ENCODE data around the gene LPCAT3.
"Not testable (repeated sequence)": the region's sequence is repeated elsewhere in the genome, so short reads cannot be mapped to it uniquely, and the experiment has no call there.

Gene LPCAT3

GRCh38 chr12:7018350-7019042 is at the start of gene LPCAT3:
TSS of gene LPCAT3 (minus strand) at chr12:7018476. CDS start at chr12:7018424, 52 bp downstream.
- peak; percentile 96 to 98 for DNase-seq

- no peak for DNase-seq
These were observed 48.8 kb upstream of the LPCAT3 start for GRCh38 chr12:7067096-7067495.

DNA sequence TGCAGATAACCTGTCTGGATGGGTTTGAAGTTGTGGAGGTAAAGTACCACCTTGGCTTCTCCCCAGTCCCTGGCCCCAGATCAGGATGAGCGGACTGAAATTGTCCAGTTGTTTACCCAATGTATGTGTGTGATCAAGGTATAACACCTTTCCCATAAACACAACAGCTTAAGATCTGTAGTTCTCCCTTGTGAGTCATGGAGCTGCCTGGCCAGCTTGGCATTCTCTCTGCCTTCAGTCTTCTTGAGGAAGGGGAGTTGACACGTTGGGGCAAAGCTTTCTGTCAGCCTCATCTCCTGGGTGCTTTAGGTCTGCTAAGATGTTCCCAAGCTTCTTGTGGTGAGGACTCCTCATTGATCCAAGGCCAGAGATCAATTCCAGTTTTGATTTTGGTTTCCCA is 48.3 kb upstream of the LPCAT3 start:
- no peak for DNase-seq

- DNase-seq, result no peak
These were observed 46.9 kb upstream of the LPCAT3 start for GRCh38 chr12:7065073-7065623.

DNA sequence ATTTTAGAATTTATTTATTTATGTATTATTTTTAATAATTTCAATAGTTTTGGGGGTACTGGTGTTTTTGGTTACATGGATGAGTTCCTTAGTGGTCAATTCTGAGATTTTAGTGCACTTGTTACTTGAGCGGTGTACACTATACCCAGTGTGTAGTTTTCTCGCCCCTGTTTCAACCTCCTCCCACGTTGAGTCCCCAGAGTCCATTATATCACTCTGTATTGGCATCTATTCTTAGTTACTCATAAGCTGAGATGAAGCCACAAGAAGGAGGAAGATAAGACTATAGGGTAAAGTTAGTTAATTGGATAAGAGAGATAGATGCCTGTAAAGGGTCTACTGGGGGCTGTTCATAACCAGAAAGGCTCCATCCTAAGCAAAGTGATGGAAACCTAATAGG is 46.2 kb upstream of the LPCAT3 start:
- no peak for DNase-seq

DNA sequence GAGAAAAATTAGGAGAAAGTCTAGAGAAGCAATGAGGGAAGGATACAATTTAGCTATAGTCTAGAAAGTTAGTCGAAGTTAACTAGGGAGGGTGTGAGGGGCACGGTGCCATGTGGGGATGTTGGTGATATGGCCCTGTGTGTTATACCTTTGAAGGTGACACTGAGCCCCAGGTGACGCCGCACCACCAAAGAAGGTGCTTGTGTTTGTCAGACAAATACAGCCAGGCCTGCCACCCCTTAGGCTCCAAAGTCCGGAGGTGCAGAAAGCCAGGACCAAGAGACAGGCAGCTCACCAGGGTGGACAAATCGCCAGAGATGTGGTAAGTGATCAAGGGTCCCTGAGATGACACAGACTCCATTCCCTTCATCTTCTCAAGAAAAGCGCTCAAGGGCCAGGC is 43.3 kb upstream of the LPCAT3 start:
- no peak for DNase-seq

GRCh38 chr12:7061138-7061537 is 42.9 kb upstream of the LPCAT3 start:
- DNase-seq, result no peak

DNA sequence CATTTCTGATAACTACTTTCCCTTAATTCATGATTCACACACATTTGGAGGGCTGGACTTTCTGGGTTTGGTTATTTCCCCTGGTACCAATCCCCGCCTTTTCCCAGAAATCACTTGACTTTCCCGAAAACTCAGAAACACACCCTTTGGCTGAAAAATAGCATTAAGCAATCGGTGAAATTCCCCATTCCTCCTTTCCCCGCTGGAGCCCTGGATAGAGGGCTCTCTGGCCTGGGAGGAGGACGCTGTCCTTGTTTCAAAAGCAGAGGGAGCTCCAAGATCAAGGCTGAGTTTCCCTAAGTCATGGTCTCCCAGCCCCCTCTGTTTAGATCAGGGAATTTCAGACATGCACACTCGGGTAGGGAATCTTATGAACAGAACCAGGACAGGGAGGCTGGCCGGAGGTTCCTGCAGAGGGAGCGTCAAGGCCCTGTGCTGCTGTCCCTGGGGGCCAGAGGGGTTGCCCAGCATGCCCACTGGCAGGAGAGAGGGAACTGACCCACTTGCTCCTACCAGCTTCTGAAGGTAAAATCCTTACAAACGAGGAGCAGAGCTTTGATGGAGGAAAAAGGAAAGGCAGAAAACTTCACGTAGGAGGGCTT is 42.2 kb upstream of the LPCAT3 start, which contains the start of gene C1S:
Gene C1S (plus strand): TSS at position 366 of the 602 bp plus-strand sequence. CDS start 1,195 bp downstream, outside the sequence.
- DNase-seq, result no peak

- no peak for DNase-seq
These were observed 41.5 kb upstream of the LPCAT3 start for GRCh38 chr12:7059780-7060179.

DNA sequence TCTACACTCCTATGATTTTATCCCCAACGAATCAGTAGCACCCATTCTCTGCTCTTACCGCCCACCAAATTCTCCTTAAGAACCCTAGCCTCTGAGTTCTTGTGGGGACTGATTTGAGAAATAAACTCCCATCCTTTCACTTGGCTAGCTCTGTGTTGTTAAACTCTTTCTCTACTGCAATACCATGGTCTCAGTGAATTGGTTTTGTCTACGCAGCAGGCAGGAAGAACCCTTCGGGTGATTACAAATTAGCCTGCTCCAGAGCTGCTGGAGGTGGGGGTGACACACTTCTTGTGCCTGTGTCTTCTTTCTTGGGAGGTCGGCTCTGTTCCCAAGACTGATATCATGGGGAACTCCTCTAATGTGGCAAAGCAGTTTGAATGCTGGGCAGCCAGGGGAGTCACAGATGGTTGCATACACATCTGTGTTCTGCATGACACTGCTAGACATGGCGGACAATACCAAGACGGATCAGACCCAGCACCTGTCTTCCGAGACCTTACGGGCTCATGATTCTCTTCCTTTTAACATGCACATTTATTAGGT is 40.6 kb upstream of the LPCAT3 start:
- no peak for DNase-seq

DNA sequence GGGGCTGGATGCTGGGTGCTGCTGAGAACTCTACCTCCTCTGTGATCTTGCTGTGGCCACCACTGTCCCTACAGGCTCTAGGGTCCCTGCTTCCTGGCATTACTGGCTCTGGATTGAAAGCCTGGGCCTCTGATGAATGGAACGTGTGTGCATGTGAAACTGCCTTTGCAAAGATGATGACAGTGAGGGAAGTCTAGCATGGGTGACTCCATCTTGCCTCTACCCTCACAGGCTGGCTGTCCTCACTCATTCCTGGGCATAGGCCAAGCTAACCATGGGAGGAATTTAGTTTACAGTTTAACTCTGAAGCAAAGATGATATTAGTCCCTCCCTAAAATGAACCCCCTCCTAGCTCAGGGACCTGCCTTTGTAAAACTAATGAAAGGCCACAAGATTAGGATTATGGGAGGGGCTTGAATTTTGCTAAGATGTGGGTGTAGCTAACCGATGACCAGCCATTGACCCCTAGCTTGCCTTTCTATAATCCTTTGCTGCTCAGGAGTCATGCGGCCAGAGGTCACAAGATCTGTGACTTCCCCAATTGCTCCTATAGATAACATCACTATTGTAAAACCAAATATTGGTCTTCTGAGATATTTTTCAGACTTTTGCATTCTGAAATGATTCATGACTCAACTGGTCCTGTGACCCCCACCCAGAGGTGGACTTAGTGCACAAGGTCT is 40.0 kb upstream of the LPCAT3 start:
- DNase-seq, result no peak

- DNase-seq, result not testable (repeated sequence)
These were observed 37.5 kb upstream of the LPCAT3 start for GRCh38 chr12:7055736-7056135.

DNA sequence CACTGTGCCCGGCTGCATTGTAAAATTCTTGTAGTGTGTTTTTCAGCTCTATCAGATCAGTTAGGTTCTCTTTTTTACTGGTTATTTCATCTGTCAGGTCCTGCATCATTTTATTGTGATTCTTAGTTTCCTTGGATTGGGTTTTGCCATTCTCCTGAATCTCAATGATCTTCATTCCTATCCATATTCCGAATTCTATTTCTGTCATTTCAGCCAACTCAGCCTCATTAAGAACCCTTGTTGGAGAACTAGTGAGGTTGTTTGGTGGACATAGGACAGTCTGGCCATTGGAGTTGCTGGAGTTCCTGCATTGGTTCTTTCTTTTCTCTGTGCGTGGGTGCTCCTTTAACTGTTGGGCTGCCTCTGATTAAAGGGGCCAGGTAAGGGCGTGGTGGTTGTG is 36.6 kb upstream of the LPCAT3 start:
- DNase-seq, result no peak

DNA sequence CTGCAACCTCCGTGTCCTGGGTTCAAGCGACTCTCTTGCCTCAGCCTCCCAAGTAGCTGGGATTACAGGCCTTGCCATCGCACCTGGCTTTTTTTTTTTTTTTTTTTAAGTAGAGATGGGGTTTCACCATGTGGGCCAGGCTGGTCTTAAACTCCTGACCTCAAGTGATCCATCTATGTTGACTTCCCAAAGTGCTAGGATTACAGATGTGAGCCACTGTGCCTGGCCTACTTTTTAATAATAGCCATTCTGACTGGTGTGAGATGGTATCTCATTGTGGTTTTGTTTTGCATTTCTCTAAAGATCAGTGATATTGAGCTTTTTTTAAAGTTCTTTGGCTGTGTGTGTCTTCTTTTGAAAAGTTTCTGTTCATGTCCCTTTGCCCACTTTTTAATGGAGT is 31.7 kb upstream of the LPCAT3 start:
- not testable (repeated sequence) for DNase-seq

DNA sequence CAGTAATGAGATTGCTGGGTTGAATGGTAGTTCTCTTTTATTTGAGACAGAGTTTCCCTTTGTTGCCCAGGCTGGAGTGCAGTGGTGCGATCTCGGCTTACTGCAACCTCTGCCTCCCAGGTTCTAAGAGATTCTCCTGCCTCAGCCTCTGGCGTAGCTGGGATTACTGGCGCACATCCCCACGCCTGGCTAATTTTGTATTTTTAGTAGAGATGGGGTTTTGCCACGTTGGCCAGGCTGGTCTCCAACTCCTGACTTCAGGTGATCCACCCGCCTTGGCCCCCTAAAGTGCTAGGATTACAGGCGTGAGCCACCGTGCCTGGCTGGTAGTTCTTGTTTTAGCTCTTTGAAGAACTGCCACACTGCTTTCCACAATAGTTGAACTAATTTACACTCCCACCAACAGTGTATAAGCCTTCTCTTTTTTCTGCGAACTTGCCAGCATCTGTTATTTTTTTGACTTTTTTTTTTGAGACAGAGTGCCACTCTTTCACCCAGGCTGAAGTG is 31.2 kb upstream of the LPCAT3 start:
- not testable (repeated sequence) for DNase-seq

DNA sequence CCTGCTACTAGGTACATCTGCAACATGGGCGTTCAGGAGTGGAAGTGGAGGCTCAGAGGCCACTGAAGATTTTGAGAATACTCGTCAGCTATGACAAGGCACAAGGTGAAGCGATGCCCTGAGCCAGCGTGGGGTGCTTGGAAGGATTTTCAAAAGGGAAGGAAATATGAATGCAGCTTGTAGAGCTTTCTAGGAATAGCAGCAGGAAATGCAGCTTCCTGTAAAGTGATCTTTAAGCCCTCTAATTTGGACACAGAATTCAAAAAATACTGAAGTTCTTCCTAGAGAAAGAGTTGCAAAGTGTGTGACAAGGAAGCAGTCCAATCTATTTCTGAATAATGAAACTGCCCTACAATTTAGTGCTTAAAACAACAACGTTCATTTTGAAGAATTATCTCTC is 29.0 kb upstream of the LPCAT3 start:
- no peak for DNase-seq

DNA sequence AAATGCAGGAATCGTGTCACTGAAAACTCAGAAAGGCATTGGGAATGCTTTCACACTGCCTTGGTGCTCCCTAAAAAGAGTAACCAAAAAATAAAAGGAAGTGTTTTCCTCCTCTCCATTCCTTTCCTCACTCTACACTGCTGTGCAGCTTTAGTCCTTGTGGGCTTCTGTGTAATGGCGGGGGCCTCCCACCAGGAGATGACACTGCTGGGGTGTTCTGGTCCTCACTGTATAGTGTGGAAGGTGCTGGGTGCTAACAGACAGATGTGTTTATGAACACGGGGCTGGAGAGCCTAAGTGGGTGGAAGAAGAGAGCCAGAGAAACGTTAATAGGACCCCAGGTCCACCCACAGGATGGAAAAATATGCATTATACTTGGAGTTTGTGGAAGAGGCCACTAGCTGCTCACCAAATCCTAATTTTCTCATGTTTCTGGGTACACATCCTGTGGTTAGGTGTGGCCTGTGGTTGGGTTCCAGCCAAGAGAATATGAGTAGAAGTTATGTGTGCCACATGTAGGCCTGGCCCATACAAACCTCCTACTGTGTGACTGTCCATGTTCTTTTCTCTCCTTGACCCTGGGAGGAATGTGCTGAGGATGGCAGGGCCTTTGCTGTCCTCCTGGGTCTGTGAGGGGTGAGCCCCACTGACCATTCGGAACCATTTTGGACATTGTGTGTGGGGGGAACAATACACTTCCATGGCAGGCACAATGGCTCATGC is 28.3 kb upstream of the LPCAT3 start:
- DNase-seq, result no peak

DNA sequence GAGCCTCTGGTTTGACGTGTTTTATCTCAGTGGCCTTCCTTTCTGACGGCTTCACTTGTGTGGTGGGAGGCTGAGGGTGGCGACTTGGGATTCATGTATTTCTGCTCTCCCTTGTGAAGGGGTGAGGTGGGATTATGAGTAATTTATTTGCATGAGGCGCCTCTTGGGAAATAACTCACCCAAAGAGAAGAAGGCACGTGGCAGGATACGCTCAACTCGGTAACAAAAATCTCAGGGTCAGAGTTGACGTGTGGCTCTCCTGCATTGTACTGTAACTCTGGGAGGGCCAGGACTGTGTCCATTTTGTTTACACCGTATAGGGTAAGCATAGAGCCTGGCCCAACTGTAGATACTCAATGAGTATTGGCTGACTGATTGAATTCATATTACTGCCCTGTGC is 27.6 kb upstream of the LPCAT3 start:
- no peak for DNase-seq

DNA sequence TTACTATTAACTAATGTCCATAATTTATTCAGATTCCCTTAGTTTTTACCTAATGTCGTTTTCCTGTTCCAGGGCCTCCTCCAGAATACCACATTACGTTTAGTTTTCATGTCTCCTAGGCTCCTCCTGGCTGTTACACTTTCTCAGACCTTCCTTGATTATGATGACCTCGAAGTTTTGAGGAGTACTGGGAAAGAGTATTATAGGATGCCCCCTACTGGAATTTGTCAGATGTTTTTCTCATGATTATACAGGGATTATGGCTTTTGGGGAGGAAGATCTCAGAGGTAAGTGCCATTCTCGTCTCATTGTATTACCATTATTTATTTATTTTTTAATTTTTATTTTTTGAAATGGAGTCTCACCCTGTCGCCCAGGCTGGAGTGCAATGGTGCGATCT is 24.6 kb upstream of the LPCAT3 start:
- no peak for DNase-seq

DNA sequence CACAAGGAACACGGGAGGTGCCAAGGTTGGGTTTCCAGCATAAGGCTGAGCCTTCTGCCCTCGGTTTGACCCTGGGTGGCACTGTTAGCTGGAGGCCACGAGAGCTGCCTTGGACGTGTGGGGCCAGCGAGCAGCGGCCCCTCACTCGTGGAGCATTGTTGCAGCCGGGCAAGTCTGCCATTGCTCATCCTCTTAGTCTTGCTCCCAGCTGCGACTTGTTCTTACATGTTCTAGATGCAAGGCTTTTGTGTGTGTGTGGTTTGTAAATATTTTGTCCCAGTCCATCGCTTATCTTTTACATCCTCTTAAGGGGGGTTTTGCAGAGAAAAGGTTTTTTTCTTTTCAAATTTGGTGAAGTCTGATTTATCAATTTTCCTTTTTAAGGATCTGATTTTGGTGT is 21.1 kb upstream of the LPCAT3 start:
- DNase-seq, result no peak

DNA sequence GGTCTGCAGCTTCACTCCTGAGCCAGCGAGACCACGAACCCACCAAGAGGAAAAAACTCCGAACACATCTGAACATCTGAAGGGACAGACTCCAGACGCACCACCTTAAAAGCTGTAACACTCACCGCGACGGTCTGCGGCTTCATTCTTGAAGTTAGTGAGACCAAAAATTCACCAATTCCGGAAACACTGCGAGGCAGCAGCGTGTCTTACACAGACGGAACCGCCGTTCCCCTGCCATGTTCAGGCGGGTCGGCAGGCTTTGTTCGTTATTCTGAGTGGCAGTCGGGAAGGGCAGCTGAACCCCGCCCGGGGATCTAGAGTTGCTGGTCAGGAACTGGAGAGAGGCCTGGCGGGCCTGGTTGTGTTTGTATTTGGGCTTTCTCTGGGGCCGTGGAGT is 20.3 kb upstream of the LPCAT3 start:
- no peak for DNase-seq

- DNase-seq, result not testable (repeated sequence)
These were observed 19.1 kb upstream of the LPCAT3 start for GRCh38 chr12:7037411-7037810.

- no peak for DNase-seq
These were observed 17.2 kb upstream of the LPCAT3 start for GRCh38 chr12:7035463-7035862.
